Omental fat pad (tissue), 4 donors: ENCODE results near the gene OTOA. TPM values are rescaled to one million over a fixed set of nuclear protein-coding genes. Genes with fewer than 3 reads are reported as not detected.
"Not testable (repeated sequence)": the region's sequence is repeated elsewhere in the genome, so short reads cannot be mapped to it uniquely, and the experiment has no call there.

Experiments used
- ATAC-seq: fragments of 150-250 bp; one replicate; pipeline ENCODE4 v1.9.1; 2016; ENCODE audit warnings: mild to moderate bottlenecking, moderate library complexity; ENCODE audit not compliant: low FRiP score
- DNase-seq: peaks from one replicate; pipeline ENCODE4 v3.0.0-alpha.2; 2019; ENCODE audit warnings: low spot score
- CTCF ChIP-seq, 3 donors: fragments of 450-650 bp; IDR thresholded peaks; one replicate each; pipeline ENCODE4 v1.5.1; 2016 to 2017; ENCODE audit warnings: antibody characterized with exemption in 3 of 3, mild to moderate bottlenecking in 3 of 3, moderate library complexity in 2 of 3
- total RNA-seq, 4 donors: library from RNA; depleted of rRNA; stranded (reverse); fragments of >200 nt; gene quantifications; one replicate each; pipeline ENCODE4 v1.1.0, GENCODE V29; 2016

OTOA gene
- total RNA-seq, 4 donors from 2014 or later: 0.25 to 1.2 (median 0.69) TPM

- ATAC-seq: no peak
- TF ChIP-seq CTCF (IDR thresholded peaks at IDR 0.05): no peak
- no peak for DNase-seq
Observed at GRCh38 chr16:21643785-21644184, 20.0 kb upstream of the OTOA start.

- ATAC-seq: no peak
- no peak for DNase-seq
- no peak for TF ChIP-seq CTCF (IDR thresholded peaks at IDR 0.05)
Observed at GRCh38 chr16:21644674-21645073, 19.1 kb upstream of the OTOA start.

- ATAC-seq (no peak), DNase-seq (no peak)
- no peak for TF ChIP-seq CTCF (IDR thresholded peaks at IDR 0.05)
Observed at GRCh38 chr16:21645261-21645721, 18.5 kb upstream of the OTOA start.

- no peak for ATAC-seq
- no peak for DNase-seq
- no peak for TF ChIP-seq CTCF (IDR thresholded peaks at IDR 0.05)
Observed at GRCh38 chr16:21646091-21646490, 17.7 kb upstream of the OTOA start.

- TF ChIP-seq CTCF (IDR thresholded peaks at IDR 0.05): no peak
- DNase-seq (no peak), ATAC-seq (no peak)
Observed at GRCh38 chr16:21646721-21647561, 16.8 kb upstream of the OTOA start.

- TF ChIP-seq CTCF (IDR thresholded peaks at IDR 0.05): no peak
- DNase-seq (no peak), ATAC-seq (no peak)
Observed at GRCh38 chr16:21647562-21648164, 16.1 kb upstream of the OTOA start.

- not testable (repeated sequence) for DNase-seq, ATAC-seq
Observed at GRCh38 chr16:21649826-21650406, 13.9 kb upstream of the OTOA start.
